Loucy (cell line): ENCODE results near the gene SOX4.

Experiments used
- H2AFZ ChIP-seq: fragments of 200-600 bp; sonication (generic); 2 replicates; pipeline ENCODE4 v1.6.0; 2016; ENCODE audit warnings: antibody characterized with exemption, mild to moderate bottlenecking, low read length, moderate library complexity
- H3F3A ChIP-seq: fragments of 200-600 bp; 2 replicates; pipeline ENCODE4 v1.6.0; 2016; ENCODE audit warnings: antibody characterized with exemption, low read depth, mild to moderate bottlenecking
- H3K27me3 ChIP-seq: fragments of 200-600 bp; sonication (generic); 2 replicates; pipeline ENCODE4 v1.6.1; 2014; ENCODE audit warnings: low read length, mild to moderate bottlenecking; ENCODE audit not compliant: insufficient read depth, poor library complexity, severe bottlenecking
- H3K36me3 ChIP-seq: fragments of 200-600 bp; sonication (generic); 2 replicates; pipeline ENCODE4 v1.6.1; 2016; ENCODE audit warnings: low read length; ENCODE audit not compliant: insufficient read depth
- H3K4me1 ChIP-seq: fragments of 200-600 bp; sonication (generic); 2 replicates; pipeline ENCODE4 v1.5.1; 2014; ENCODE audit warnings: low read length, mild to moderate bottlenecking; ENCODE audit not compliant: insufficient read depth, poor library complexity, severe bottlenecking
- H3K4me2 ChIP-seq: fragments of 200-600 bp; sonication (generic); 2 replicates; pipeline ENCODE4 v1.6.0; 2014; ENCODE audit warnings: antibody characterized with exemption, low read length, low read depth, mild to moderate bottlenecking; ENCODE audit not compliant: poor library complexity, severe bottlenecking
- H3K4me3 ChIP-seq: fragments of 200-600 bp; sonication (generic); 2 replicates; pipeline ENCODE4 v1.5.1; 2014; ENCODE audit warnings: low read length, mild to moderate bottlenecking, mixed read lengths; ENCODE audit not compliant: poor library complexity, severe bottlenecking
- H3K79me2 ChIP-seq: fragments of 200-600 bp; sonication (generic); 2 replicates; pipeline ENCODE4 v1.6.1; 2014; ENCODE audit warnings: low read length; ENCODE audit not compliant: insufficient read depth
- H3K9ac ChIP-seq: fragments of 200-600 bp; sonication (generic); 2 replicates; pipeline ENCODE4 v1.6.0; 2014; ENCODE audit warnings: mild to moderate bottlenecking, low read depth, low read length, moderate library complexity; ENCODE audit not compliant: poor library complexity, severe bottlenecking
- H3K9me2 ChIP-seq: fragments of 200-600 bp; sonication (generic); replicated peaks from 2 replicates; pipeline ENCODE4 v1.6.1; 2016; ENCODE audit warnings: low read depth, low read length, mixed read lengths
- H3K9me3 ChIP-seq: fragments of 200-600 bp; sonication (generic); 2 replicates; pipeline ENCODE4 v1.6.1; 2014; ENCODE audit warnings: mild to moderate bottlenecking, antibody characterized with exemption, low read length, low read depth; ENCODE audit not compliant: insufficient read depth
- H4K20me1 ChIP-seq: fragments of 200-600 bp; sonication (generic); 2 replicates; pipeline ENCODE4 v1.6.0; 2014; ENCODE audit warnings: antibody characterized with exemption, low read length, mild to moderate bottlenecking; ENCODE audit not compliant: insufficient read depth, poor library complexity, severe bottlenecking
- EZH2phosphoT487 ChIP-seq: fragments of 200-600 bp; IDR thresholded peaks from 2 replicates; pipeline ENCODE4 v1.6.1; 2018; ENCODE audit warnings: antibody characterized with exemption, mild to moderate bottlenecking, moderate library complexity, borderline replicate concordance
- TF ChIP-seq, protein P1 (sequence below): fragments of 200-600 bp; sonication (generic); conservative IDR thresholded peaks from 2 replicates; pipeline ENCODE4 v1.5.1; 2014; ENCODE audit warnings: mild to moderate bottlenecking, antibody characterized with exemption, low read length

The SOX4 gene

GRCh38 chr6:21589352-21590345, 3.9 kb upstream of the SOX4 start:
- H3K4me2 ChIP-seq, result peak overlapping the region; percentile 78
- H3K27me3 ChIP-seq, result peaks cover 8% of the 10 kb centered on the region
- H2AFZ ChIP-seq, result peak overlapping the region; percentile 88; the same call in 1 of the 2 replicates
- H4K20me1 ChIP-seq, result peaks cover 17% of the 10 kb centered on the region
- H3K36me3 ChIP-seq, result no peaks in the 10 kb centered on the region
- H3K4me3 ChIP-seq, result peak overlapping the region; percentile 90
- TF ChIP-seq EZH2phosphoT487, result no peak
- TF ChIP-seq, protein P1, sequence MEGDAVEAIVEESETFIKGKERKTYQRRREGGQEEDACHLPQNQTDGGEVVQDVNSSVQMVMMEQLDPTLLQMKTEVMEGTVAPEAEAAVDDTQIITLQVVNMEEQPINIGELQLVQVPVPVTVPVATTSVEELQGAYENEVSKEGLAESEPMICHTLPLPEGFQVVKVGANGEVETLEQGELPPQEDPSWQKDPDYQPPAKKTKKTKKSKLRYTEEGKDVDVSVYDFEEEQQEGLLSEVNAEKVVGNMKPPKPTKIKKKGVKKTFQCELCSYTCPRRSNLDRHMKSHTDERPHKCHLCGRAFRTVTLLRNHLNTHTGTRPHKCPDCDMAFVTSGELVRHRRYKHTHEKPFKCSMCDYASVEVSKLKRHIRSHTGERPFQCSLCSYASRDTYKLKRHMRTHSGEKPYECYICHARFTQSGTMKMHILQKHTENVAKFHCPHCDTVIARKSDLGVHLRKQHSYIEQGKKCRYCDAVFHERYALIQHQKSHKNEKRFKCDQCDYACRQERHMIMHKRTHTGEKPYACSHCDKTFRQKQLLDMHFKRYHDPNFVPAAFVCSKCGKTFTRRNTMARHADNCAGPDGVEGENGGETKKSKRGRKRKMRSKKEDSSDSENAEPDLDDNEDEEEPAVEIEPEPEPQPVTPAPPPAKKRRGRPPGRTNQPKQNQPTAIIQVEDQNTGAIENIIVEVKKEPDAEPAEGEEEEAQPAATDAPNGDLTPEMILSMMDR, result peak; percentile 83
- no peaks in the 10 kb centered on the region for H3K9me3 ChIP-seq
- H3K9me2 ChIP-seq, result no peaks in the 10 kb centered on the region
- peak overlapping the region; percentile 93 for H3K9ac ChIP-seq
- H3K79me2 ChIP-seq, result peaks cover 41% of the 10 kb centered on the region
- peaks cover 19% of the 10 kb centered on the region for H3K4me1 ChIP-seq
- H3F3A ChIP-seq, result no peaks in the 10 kb centered on the region

DNA sequence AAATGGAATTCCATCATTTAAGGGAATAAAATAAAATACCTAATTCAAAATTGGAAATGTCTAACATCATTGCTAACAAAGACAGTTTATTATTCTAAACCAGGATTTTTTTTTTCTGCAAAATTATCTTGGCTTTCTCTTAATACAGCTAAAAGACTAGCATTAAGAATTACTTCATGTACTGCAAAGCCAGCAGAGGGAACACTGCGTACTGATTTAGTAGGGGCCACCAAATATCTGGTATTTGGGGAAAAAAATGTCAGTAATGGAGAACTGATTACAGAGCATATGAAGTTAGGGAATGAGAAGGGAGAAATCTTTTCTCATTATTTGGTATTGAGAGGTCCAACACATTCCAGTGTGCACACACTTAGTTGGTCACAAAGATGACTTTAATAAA, 3.2 kb upstream of the SOX4 start:
- Histone ChIP-seq H3K4me3 (no peak overlapping the region), H3K9ac (no peak overlapping the region), H3K4me2 (peak overlapping the region; percentile 78), H3K36me3 (no peaks in the 10 kb centered on the region), H3K9me2 (no peaks in the 10 kb centered on the region), H3K9me3 (no peaks in the 10 kb centered on the region), H3K4me1 (peaks cover 19% of the 10 kb centered on the region), H4K20me1 (peaks cover 19% of the 10 kb centered on the region), H3F3A (no peaks in the 10 kb centered on the region), H3K79me2 (peaks cover 48% of the 10 kb centered on the region), H2AFZ (no peak overlapping the region), H3K27me3 (peaks cover 14% of the 10 kb centered on the region)
- TF ChIP-seq, protein P1, result peak; percentile 60
- TF ChIP-seq EZH2phosphoT487, result no peak

- no peaks in the 10 kb centered on the region for H3F3A ChIP-seq
- H3K36me3 ChIP-seq, result peaks cover 10% of the 10 kb centered on the region
- TF ChIP-seq EZH2phosphoT487, result no peak
- TF ChIP-seq, protein P1, result no peak
- no peak overlapping the region for H3K9ac ChIP-seq
- H3K4me2 ChIP-seq, result no peak overlapping the region
- H3K4me3 ChIP-seq, result no peak overlapping the region
- peaks cover 24% of the 10 kb centered on the region for H3K27me3 ChIP-seq
- H3K4me1 ChIP-seq, result peaks cover 19% of the 10 kb centered on the region
- no peaks in the 10 kb centered on the region for H3K9me2 ChIP-seq
- H4K20me1 ChIP-seq, result peaks cover 29% of the 10 kb centered on the region
- H2AFZ ChIP-seq, result no peak overlapping the region
- no peaks in the 10 kb centered on the region for H3K9me3 ChIP-seq
- peaks cover 59% of the 10 kb centered on the region for H3K79me2 ChIP-seq
Observed at GRCh38 chr6:21591446-21591845, 2.1 kb upstream of the SOX4 start.
